Measurements from ENCODE around the gene CHRM3. TPM values are rescaled to one million over a fixed set of nuclear protein-coding genes. Genes with fewer than 3 reads are reported as not detected.

The CHRM3 gene
- total RNA-seq, 1 donor from 2014 or later, result 1.2 TPM

- Histone ChIP-seq H3K27me3 (no peaks in the 10 kb centered on the region), H3K9me3 (no peaks in the 10 kb centered on the region), H3K4me1 (no peaks in the 10 kb centered on the region), H3K36me3 (no peaks in the 10 kb centered on the region), H3K4me3 (no peak overlapping the region), H3K27ac (no peak overlapping the region)
- TF ChIP-seq CTCF (IDR thresholded peaks at IDR 0.05) (no peak), POLR2AphosphoS5 (IDR thresholded peaks at IDR 0.05; ENCODE audit: insufficient read depth in 1 of 2, low read depth in 1 of 2) (no peak), POLR2A (IDR thresholded peaks at IDR 0.05) (no peak)
- intact Hi-C loops (cut with DNase I), result no loop called here
- no peak for DNase-seq (ENCODE audit: extremely low spot score in 2 of 2)
Measured at GRCh38 chr1:239353536-239353935, 32.8 kb upstream of the CHRM3 start.

GRCh38 chr1:239354231-239354630, 32.1 kb upstream of the CHRM3 start:
- intact Hi-C loops (cut with DNase I), result no loop called here
- H3K36me3 ChIP-seq, result no peaks in the 10 kb centered on the region
- no peaks in the 10 kb centered on the region for H3K9me3 ChIP-seq
- no peak for DNase-seq (ENCODE audit: extremely low spot score in 2 of 2)
- no peak overlapping the region for H3K27ac ChIP-seq
- H3K27me3 ChIP-seq, result no peaks in the 10 kb centered on the region
- no peak for TF ChIP-seq POLR2AphosphoS5 (IDR thresholded peaks at IDR 0.05; ENCODE audit: insufficient read depth in 1 of 2, low read depth in 1 of 2)
- H3K4me3 ChIP-seq, result no peak overlapping the region
- H3K4me1 ChIP-seq, result no peaks in the 10 kb centered on the region

- TF ChIP-seq CTCF (IDR thresholded peaks at IDR 0.05), result no peak
- no peak for TF ChIP-seq POLR2AphosphoS5 (IDR thresholded peaks at IDR 0.05; ENCODE audit: insufficient read depth in 1 of 2, low read depth in 1 of 2)
- no peak for TF ChIP-seq POLR2A (IDR thresholded peaks at IDR 0.05)
- intact Hi-C loops (cut with DNase I), result no loop called here
- no peaks in the 10 kb centered on the region for H3K9me3 ChIP-seq
- DNase-seq (ENCODE audit: extremely low spot score in 2 of 2), result no peak
- H3K36me3 ChIP-seq, result no peaks in the 10 kb centered on the region
- no peak overlapping the region for H3K4me3 ChIP-seq
- no peak overlapping the region for H3K27ac ChIP-seq
- no peaks in the 10 kb centered on the region for H3K27me3 ChIP-seq
- H3K4me1 ChIP-seq, result peaks cover 5% of the 10 kb centered on the region
Measured at GRCh38 chr1:239357867-239358266, 28.5 kb upstream of the CHRM3 start.

DNA sequence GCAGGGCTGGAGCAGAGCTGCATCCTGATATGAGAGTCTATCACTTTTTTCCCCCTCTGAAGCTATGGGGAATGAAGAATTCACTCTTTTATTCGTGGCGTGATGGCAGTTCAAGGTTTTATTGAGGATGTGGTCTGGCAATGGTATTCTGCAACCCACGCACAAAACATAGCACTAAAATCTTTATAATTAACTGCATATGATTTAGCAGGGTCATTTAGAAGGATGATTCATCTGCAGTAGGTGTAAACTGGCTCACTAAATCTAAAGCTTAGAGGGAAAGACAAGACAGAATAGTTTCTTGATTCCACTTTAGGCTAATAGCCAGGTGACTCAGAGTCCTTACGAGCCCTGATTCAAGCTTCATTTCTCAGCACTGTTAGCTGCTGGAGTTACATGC, 25.0 kb upstream of the CHRM3 start:
- DNase-seq (ENCODE audit: extremely low spot score in 2 of 2), result no peak
- intact Hi-C loops (cut with DNase I), result no loop called here
- TF ChIP-seq POLR2AphosphoS5 (IDR thresholded peaks at IDR 0.05; ENCODE audit: insufficient read depth in 1 of 2, low read depth in 1 of 2) (no peak), CTCF (IDR thresholded peaks at IDR 0.05) (no peak), POLR2A (IDR thresholded peaks at IDR 0.05) (no peak)

DNA sequence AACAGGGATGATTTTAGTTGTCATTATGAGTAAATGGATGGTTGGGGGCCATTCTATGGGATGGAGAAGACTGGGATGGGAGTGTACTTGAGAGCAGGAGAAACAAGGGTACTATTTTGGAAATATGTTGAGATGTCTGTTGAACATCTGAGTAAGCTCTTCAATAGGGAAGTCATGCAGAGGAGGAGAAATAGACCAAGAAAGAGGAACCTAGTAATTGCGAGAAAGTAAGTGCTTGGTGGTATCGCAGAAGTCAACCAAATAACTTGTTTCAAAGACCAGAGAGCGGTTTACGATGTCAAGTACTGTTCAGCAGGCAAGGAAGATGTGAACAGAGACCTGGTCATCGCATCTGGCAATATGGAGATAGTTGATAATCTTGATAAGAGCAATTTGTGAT, 22.4 kb upstream of the CHRM3 start:
- no peak for TF ChIP-seq POLR2AphosphoS5 (IDR thresholded peaks at IDR 0.05; ENCODE audit: insufficient read depth in 1 of 2, low read depth in 1 of 2)
- DNase-seq (ENCODE audit: extremely low spot score in 2 of 2), result no peak
- intact Hi-C loops (cut with DNase I), result no loop called here
- Histone ChIP-seq H3K36me3 (no peaks in the 10 kb centered on the region), H3K4me3 (no peak overlapping the region), H3K27ac (no peak overlapping the region), H3K4me1 (peaks cover 5% of the 10 kb centered on the region), H3K9me3 (no peaks in the 10 kb centered on the region), H3K27me3 (no peaks in the 10 kb centered on the region)

More for the DNA sequence above, 25.0 kb upstream of the CHRM3 start:
- no peaks in the 10 kb centered on the region for H3K9me3 ChIP-seq
- H3K27me3 ChIP-seq, result no peaks in the 10 kb centered on the region
- H3K4me3 ChIP-seq, result no peak overlapping the region
- peaks cover 5% of the 10 kb centered on the region for H3K4me1 ChIP-seq
- no peaks in the 10 kb centered on the region for H3K36me3 ChIP-seq
- H3K27ac ChIP-seq, result no peak overlapping the region

GRCh38 chr1:239367196-239367810, 19.1 kb upstream of the CHRM3 start:
- no peak for DNase-seq (ENCODE audit: extremely low spot score in 2 of 2)
- Histone ChIP-seq H3K36me3 (no peaks in the 10 kb centered on the region), H3K9me3 (no peaks in the 10 kb centered on the region), H3K4me3 (no peak overlapping the region), H3K4me1 (no peaks in the 10 kb centered on the region), H3K27ac (no peak overlapping the region), H3K27me3 (no peaks in the 10 kb centered on the region)
- intact Hi-C loops (cut with DNase I), result no loop called here
- TF ChIP-seq POLR2A (IDR thresholded peaks at IDR 0.05) (no peak), POLR2AphosphoS5 (IDR thresholded peaks at IDR 0.05; ENCODE audit: insufficient read depth in 1 of 2, low read depth in 1 of 2) (no peak), CTCF (IDR thresholded peaks at IDR 0.05) (no peak)
